ENCODE measurements around the gene PDLIM7. TPM values are rescaled to one million over a fixed set of nuclear protein-coding genes. Genes with fewer than 3 reads are reported as not detected.
A peak's percentile ranks its signal among the peaks of the same experiment; 100 is the strongest.

The PDLIM7 gene
- total RNA-seq, 2 experiments from 2014 or later: 38.8 to 58.0 TPM

DNA sequence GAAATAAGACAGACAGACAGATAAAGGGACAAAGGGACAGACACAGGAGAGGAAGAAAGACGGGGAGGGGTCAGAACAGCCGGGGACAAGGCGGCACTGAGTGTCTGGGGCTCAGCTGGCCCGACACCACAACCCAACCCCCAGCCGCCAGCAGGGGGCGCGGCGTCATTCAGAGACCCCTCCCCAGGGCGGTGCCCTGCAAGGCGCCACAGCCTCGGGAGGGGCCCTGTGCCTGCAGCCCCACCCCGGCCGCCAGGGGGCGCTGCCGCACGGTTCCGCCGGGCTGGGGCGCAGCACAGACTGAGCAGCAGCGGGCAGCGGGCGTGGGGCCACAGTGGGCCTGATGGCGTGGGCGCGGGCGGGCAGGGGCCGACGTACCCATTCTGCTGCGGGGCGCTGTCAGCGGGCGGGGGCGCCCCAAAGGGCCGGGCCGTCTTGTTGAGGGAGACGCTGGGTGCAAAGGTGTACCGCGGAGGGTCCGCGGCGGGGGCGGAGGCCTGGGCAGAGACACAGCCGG is 5.9 kb downstream of the PDLIM7 start:
- Histone ChIP-seq H3K9me3 (ENCODE audit: low read length) (no peaks in the 10 kb centered on the region), H3K4me3 (ENCODE audit: low read depth, low read length, poor library complexity, severe bottlenecking) (no peak overlapping the region), H3K27ac (ENCODE audit: low read depth, low read length, poor library complexity, severe bottlenecking) (no peak overlapping the region), H4K20me1 (ENCODE audit: insufficient read depth, low read length) (peaks cover 5% of the 10 kb centered on the region; the same call in 1 of the 2 replicates), H3K36me3 (ENCODE audit: insufficient read depth, low read length) (peaks cover 8% of the 10 kb centered on the region; the same call in 1 of the 2 replicates), H3K4me2 (ENCODE audit: low read length) (no peak overlapping the region; the same call in 1 of the 2 replicates), H2AFZ (ENCODE audit: low read length) (no peak overlapping the region), H3K9me2 (ENCODE audit: insufficient read depth, low read length) (no peaks in the 10 kb centered on the region), H3K4me1 (ENCODE audit: insufficient read depth, low read length, poor library complexity, severe bottlenecking) (peaks cover 46% of the 10 kb centered on the region), H3K79me2 (ENCODE audit: insufficient read depth, low read depth, low read length) (no peaks in the 10 kb centered on the region)
- ChIA-PET POLR2A (no interaction called here), CTCF (ENCODE audit: unreplicated experiment) (no interaction called here)
- intact Hi-C loops (cut with micrococcal nuclease; ENCODE audit: unreplicated experiment): no loop called here
- BruUV-seq (replicated peaks): no TSS peak
- DNase-seq (ENCODE audit: low spot score): peak; percentile 58
- no peak for TF ChIP-seq EZH2phosphoT487 (IDR thresholded peaks at IDR 0.05; ENCODE audit: borderline replicate concordance, low read depth, low read length)
- TF ChIP-seq, protein P1, sequence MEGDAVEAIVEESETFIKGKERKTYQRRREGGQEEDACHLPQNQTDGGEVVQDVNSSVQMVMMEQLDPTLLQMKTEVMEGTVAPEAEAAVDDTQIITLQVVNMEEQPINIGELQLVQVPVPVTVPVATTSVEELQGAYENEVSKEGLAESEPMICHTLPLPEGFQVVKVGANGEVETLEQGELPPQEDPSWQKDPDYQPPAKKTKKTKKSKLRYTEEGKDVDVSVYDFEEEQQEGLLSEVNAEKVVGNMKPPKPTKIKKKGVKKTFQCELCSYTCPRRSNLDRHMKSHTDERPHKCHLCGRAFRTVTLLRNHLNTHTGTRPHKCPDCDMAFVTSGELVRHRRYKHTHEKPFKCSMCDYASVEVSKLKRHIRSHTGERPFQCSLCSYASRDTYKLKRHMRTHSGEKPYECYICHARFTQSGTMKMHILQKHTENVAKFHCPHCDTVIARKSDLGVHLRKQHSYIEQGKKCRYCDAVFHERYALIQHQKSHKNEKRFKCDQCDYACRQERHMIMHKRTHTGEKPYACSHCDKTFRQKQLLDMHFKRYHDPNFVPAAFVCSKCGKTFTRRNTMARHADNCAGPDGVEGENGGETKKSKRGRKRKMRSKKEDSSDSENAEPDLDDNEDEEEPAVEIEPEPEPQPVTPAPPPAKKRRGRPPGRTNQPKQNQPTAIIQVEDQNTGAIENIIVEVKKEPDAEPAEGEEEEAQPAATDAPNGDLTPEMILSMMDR (conservative IDR thresholded peaks at IDR 0.05; ENCODE audit: low read length): peak; percentile 74

- H3K9me3 ChIP-seq (ENCODE audit: low read length): no peaks in the 10 kb centered on the region
- intact Hi-C loops (cut with micrococcal nuclease; ENCODE audit: unreplicated experiment): no loop called here
- no peaks in the 10 kb centered on the region for H3K79me2 ChIP-seq (ENCODE audit: insufficient read depth, low read depth, low read length)
- BruUV-seq (replicated peaks): no TSS peak
- H3K27ac ChIP-seq (ENCODE audit: low read depth, low read length, poor library complexity, severe bottlenecking): no peak overlapping the region
- no peak overlapping the region for H3K4me3 ChIP-seq (ENCODE audit: low read depth, low read length, poor library complexity, severe bottlenecking)
- no peak for TF ChIP-seq EZH2phosphoT487 (IDR thresholded peaks at IDR 0.05; ENCODE audit: borderline replicate concordance, low read depth, low read length)
- TF ChIP-seq, protein P1 (conservative IDR thresholded peaks at IDR 0.05; ENCODE audit: low read length): no peak
- no peak overlapping the region; the same call in 1 of the 2 replicates for H3K4me2 ChIP-seq (ENCODE audit: low read length)
- H2AFZ ChIP-seq (ENCODE audit: low read length): no peak overlapping the region
- no peak for DNase-seq (ENCODE audit: low spot score)
- peaks cover 12% of the 10 kb centered on the region; the same call in 1 of the 2 replicates for H3K36me3 ChIP-seq (ENCODE audit: insufficient read depth, low read length)
- peaks cover 41% of the 10 kb centered on the region for H3K4me1 ChIP-seq (ENCODE audit: insufficient read depth, low read length, poor library complexity, severe bottlenecking)
- no peaks in the 10 kb centered on the region; the same call in 1 of the 2 replicates for H4K20me1 ChIP-seq (ENCODE audit: insufficient read depth, low read length)
- ChIA-PET POLR2A (no interaction called here), CTCF (ENCODE audit: unreplicated experiment) (no interaction called here)
- no peaks in the 10 kb centered on the region for H3K9me2 ChIP-seq (ENCODE audit: insufficient read depth, low read length)
Measured at GRCh38 chr5:177490992-177491391, 6.4 kb downstream of the PDLIM7 start.

DNA sequence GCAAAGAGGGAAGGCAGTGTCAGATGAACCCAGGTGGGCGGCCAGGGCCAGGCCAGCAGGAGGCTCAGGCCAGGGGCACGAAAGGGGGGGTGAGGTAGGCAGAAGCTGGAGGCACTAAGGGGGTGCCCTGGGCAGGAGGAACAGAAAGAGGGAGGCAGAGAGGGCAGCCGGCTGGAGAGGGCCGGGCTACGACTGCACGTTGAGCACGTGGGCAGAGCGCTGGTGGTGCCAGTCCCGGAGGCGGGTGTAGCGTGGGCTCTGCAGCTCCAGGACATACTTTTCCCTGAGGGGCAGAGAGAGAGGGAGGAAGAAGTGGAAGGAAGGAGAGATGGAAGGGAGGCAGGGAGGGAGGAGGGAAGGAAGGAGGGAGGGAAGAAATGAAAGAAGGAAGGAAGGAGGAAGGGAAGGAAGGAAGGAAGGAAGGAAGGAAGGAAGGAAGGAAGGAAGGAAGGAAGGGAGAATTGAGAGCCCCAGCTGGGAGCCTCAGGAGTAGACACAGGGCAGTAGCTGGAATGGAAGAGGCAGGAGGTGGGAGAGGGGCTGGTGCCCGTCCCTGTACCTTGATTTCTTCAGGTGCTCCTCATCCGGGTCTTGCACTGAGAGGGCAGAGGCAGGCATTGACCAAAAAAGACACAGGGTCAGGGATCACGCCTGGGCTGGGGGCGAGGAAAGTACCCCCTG is 7.0 kb downstream of the PDLIM7 start:
- ChIA-PET CTCF (ENCODE audit: unreplicated experiment) (no interaction called here), POLR2A (interaction anchor here (0.6 kb wide), 1 partner anchor 717 kb away, joined by 3 read pairs; no protein-coding TSS in a partner anchor)
- H3K27ac ChIP-seq (ENCODE audit: low read depth, low read length, poor library complexity, severe bottlenecking): no peak overlapping the region
- no peaks in the 10 kb centered on the region for H3K9me2 ChIP-seq (ENCODE audit: insufficient read depth, low read length)
- peaks cover 35% of the 10 kb centered on the region for H3K4me1 ChIP-seq (ENCODE audit: insufficient read depth, low read length, poor library complexity, severe bottlenecking)
- H3K79me2 ChIP-seq (ENCODE audit: insufficient read depth, low read depth, low read length): no peaks in the 10 kb centered on the region
- peaks cover 12% of the 10 kb centered on the region; the same call in 1 of the 2 replicates for H3K36me3 ChIP-seq (ENCODE audit: insufficient read depth, low read length)
- intact Hi-C loops (cut with micrococcal nuclease; ENCODE audit: unreplicated experiment): no loop called here
- H4K20me1 ChIP-seq (ENCODE audit: insufficient read depth, low read length): no peaks in the 10 kb centered on the region
- no peak overlapping the region for H2AFZ ChIP-seq (ENCODE audit: low read length)
- no peaks in the 10 kb centered on the region for H3K9me3 ChIP-seq (ENCODE audit: low read length)
- H3K4me3 ChIP-seq (ENCODE audit: low read depth, low read length, poor library complexity, severe bottlenecking): no peak overlapping the region
- TF ChIP-seq, protein P1 (conservative IDR thresholded peaks at IDR 0.05; ENCODE audit: low read length): no peak
- TF ChIP-seq EZH2phosphoT487 (IDR thresholded peaks at IDR 0.05; ENCODE audit: borderline replicate concordance, low read depth, low read length): no peak
- no peak for DNase-seq (ENCODE audit: low spot score)
- peak overlapping the region; percentile 49 for H3K4me2 ChIP-seq (ENCODE audit: low read length)
- BruUV-seq (replicated peaks): no TSS peak

All from OCI-LY7 (cell line).